H1 (cell line): Measurements from ENCODE around the gene GPA33. TPM values are rescaled to one million over a fixed set of nuclear protein-coding genes. Genes with fewer than 3 reads are reported as not detected.

Experiments
- CTCF ChIA-PET: fragments of 300-600 bp; sonication (Branson Sonifier 250); formaldehyde crosslinking; loops from one replicate; lab custom pipeline; 2021; ENCODE audit not compliant: partially characterized antibody; lab: Charles Lee
- POLR2A ChIA-PET: fragments of 300-600 bp; sonication (Branson Sonifier 250); formaldehyde crosslinking; loops from one replicate; lab custom pipeline; 2021; ENCODE audit warnings: inconsistent platforms; ENCODE audit not compliant: partially characterized antibody; lab: Charles Lee
- DNase-seq, 2 experiments: peaks; one replicate each; pipeline versions ENCODE4 v3.0.0 to v3.0.0-alpha.2; 2010 to 2022; ENCODE audit warnings: low spot score in 2 of 2, low read depth in 1 of 2, mixed read lengths in 1 of 2
- FAIRE-seq: peaks from 2 replicates; lab custom pipeline; 2011; peaks lifted over from hg19 to GRCh38; lab: Jason Lieb, UNC
- H2AFZ ChIP-seq: 2 replicates; pipeline ENCODE4 v1.8.1; 2012; ENCODE audit warnings: low read length, inconsistent platforms
- H2AK5ac ChIP-seq: 2 replicates; pipeline ENCODE4 v1.6.1; 2013; ENCODE audit warnings: low read depth, low read length
- H2BK120ac ChIP-seq: replicated peaks from 2 replicates; pipeline ENCODE3; 2013; ENCODE audit warnings: low read depth, low read length, inconsistent platforms
- H2BK12ac ChIP-seq: 2 replicates; pipeline ENCODE4 v1.6.1; 2013; ENCODE audit warnings: low read depth, low read length
- H2BK15ac ChIP-seq: 2 replicates; pipeline ENCODE4 v1.6.1; 2013; ENCODE audit warnings: low read length
- H2BK20ac ChIP-seq: 2 replicates; pipeline ENCODE4 v1.6.1; 2013; ENCODE audit warnings: low read length
- H2BK5ac ChIP-seq: 2 replicates; pipeline ENCODE4 v1.6.1; 2013; ENCODE audit warnings: low read depth, low read length
- H3K14ac ChIP-seq: 2 replicates; pipeline ENCODE4 v1.6.1; 2013; ENCODE audit warnings: inconsistent platforms; ENCODE audit not compliant: insufficient read length
- H3K18ac ChIP-seq: 2 replicates; pipeline ENCODE4 v1.6.1; 2013; ENCODE audit warnings: low read length; ENCODE audit errors: extremely low read depth
- H3K23ac ChIP-seq: 2 replicates; pipeline ENCODE4 v1.6.1; 2013; ENCODE audit warnings: inconsistent platforms; ENCODE audit not compliant: insufficient read length
- H3K23me2 ChIP-seq: 2 replicates; pipeline ENCODE4 v1.6.1; 2013; ENCODE audit warnings: low read depth, low read length
- H3K27ac ChIP-seq: 2 replicates; pipeline ENCODE4 v1.6.1; 2011; ENCODE audit warnings: low read depth, low read length, inconsistent platforms
- H3K27me3 ChIP-seq, 4 experiments: replicated peaks in 1 of 4; 1 replicate in 1 of 4; 2 replicates in 3 of 4; pipeline versions ENCODE4 v1.6.1 to v1.8.1; 2011 to 2013; ENCODE audit warnings: low read length in 3 of 4, mild to moderate bottlenecking in 3 of 4, inconsistent platforms in 2 of 4, mixed read lengths in 2 of 4, moderate library complexity in 1 of 4; ENCODE audit not compliant: control insufficient read depth in 3 of 4, insufficient read depth in 3 of 4; ENCODE audit errors: extremely low read depth in 1 of 4
- H3K36me3 ChIP-seq, 4 experiments: 2 replicates each; pipeline versions ENCODE4 v1.6.1 to v1.8.1; 2011 to 2013; ENCODE audit warnings: mild to moderate bottlenecking in 4 of 4, low read length in 3 of 4, moderate library complexity in 2 of 4, control low read depth in 1 of 4, inconsistent platforms in 1 of 4; ENCODE audit not compliant: insufficient read depth in 4 of 4, control insufficient read depth in 2 of 4
- H3K4ac ChIP-seq: replicated peaks from 2 replicates; pipeline ENCODE3; 2013; ENCODE audit warnings: low read length, low read depth, mixed read lengths, inconsistent platforms; ENCODE audit not compliant: insufficient read length
- H3K4me1 ChIP-seq, 4 experiments: replicated peaks in 1 of 4; 1 replicate in 1 of 4; 2 replicates in 3 of 4; pipeline versions ENCODE4 v1.6.1 to v1.8.1; 2011 to 2013; ENCODE audit warnings: low read length in 3 of 4, inconsistent platforms in 2 of 4, mixed read lengths in 1 of 4; ENCODE audit not compliant: insufficient read depth in 4 of 4, control insufficient read depth in 3 of 4
- H3K4me2 ChIP-seq, 2 experiments: 2 replicates each; pipeline versions ENCODE4 v1.6.1 to v1.8.1; 2011 to 2013; ENCODE audit warnings: low read depth in 2 of 2, low read length in 2 of 2, control low read depth in 1 of 2, inconsistent platforms in 1 of 2, mild to moderate bottlenecking in 1 of 2; ENCODE audit not compliant: insufficient read depth in 1 of 2
- H3K4me3 ChIP-seq, 4 experiments: fragments of 200-600, 300-600 bp in 1 of 4; sonication (generic), shearing (Covaris generic), sonication (Bioruptor Twin) in 1 of 4; 2 replicates each; pipeline versions ENCODE4 v1.5.1 to v1.8.1; 2011 to 2016; ENCODE audit warnings: low read length in 4 of 4, low read depth in 3 of 4, control low read depth in 2 of 4, inconsistent platforms in 2 of 4, mild to moderate bottlenecking in 2 of 4, mixed read lengths in 1 of 4, moderate library complexity in 1 of 4; ENCODE audit not compliant: insufficient read depth in 2 of 4; ENCODE audit errors: extremely low read depth in 1 of 4
- H3K56ac ChIP-seq: replicated peaks from 2 replicates; pipeline ENCODE3; 2013; ENCODE audit warnings: low read depth, mild to moderate bottlenecking, mixed read lengths, low read length, inconsistent platforms; ENCODE audit not compliant: insufficient read length
- H3K79me1 ChIP-seq: 2 replicates; pipeline ENCODE4 v1.6.1; 2013; ENCODE audit warnings: low read depth, low read length, control low read depth
- H3K79me2 ChIP-seq, 2 experiments: 2 replicates each; pipeline versions ENCODE4 v1.6.1 to v1.8.1; 2012 to 2013; ENCODE audit warnings: low read length in 2 of 2, mild to moderate bottlenecking in 2 of 2, inconsistent platforms in 1 of 2; ENCODE audit not compliant: insufficient read depth in 2 of 2, control insufficient read depth in 1 of 2
- H3K9ac ChIP-seq, 4 experiments: replicated peaks in 1 of 4; 1 replicate in 1 of 4; 2 replicates in 3 of 4; pipeline versions ENCODE4 v1.6.1 to v1.8.1; 2011 to 2013; ENCODE audit warnings: low read depth in 3 of 4, low read length in 3 of 4, control low read depth in 2 of 4, mild to moderate bottlenecking in 2 of 4, moderate library complexity in 2 of 4, inconsistent platforms in 1 of 4; ENCODE audit errors: extremely low read depth in 1 of 4
- H3K9me3 ChIP-seq, 2 experiments: 2 replicates each; pipeline versions ENCODE4 v1.6.1 to v1.8.1; 2012 to 2013; ENCODE audit warnings: mild to moderate bottlenecking in 2 of 2, moderate library complexity in 2 of 2, control low read depth in 1 of 2, inconsistent platforms in 1 of 2, low read depth in 1 of 2, low read length in 1 of 2, mixed read lengths in 1 of 2; ENCODE audit not compliant: insufficient read depth in 2 of 2
- H4K20me1 ChIP-seq, 2 experiments: replicated peaks in 1 of 2; 2 replicates each; pipeline versions ENCODE3 to v1.8.1; 2011 to 2013; ENCODE audit warnings: inconsistent platforms in 2 of 2, low read length in 2 of 2, mild to moderate bottlenecking in 1 of 2; ENCODE audit not compliant: insufficient read depth in 2 of 2, control insufficient read depth in 1 of 2
- H4K5ac ChIP-seq: 2 replicates; pipeline ENCODE4 v1.6.1; 2013; ENCODE audit warnings: low read length, low read depth, mixed read lengths, inconsistent platforms; ENCODE audit not compliant: insufficient read length
- H4K8ac ChIP-seq: 2 replicates; pipeline ENCODE4 v1.8.0; 2013; ENCODE audit warnings: mild to moderate bottlenecking, moderate library complexity, low read length, inconsistent platforms; ENCODE audit not compliant: insufficient read depth; ENCODE audit errors: extremely low read depth
- H4K91ac ChIP-seq: replicated peaks from 2 replicates; pipeline ENCODE3; 2013; ENCODE audit warnings: low read length, mixed read lengths, inconsistent platforms; ENCODE audit not compliant: insufficient read length
- CBX5 ChIP-seq: fragments of 300-800, 300-1000 bp; sonication (generic); IDR thresholded peaks from 2 replicates; pipeline ENCODE4 v1.7.1; 2016; ENCODE audit warnings: antibody characterized with exemption, low read length, low read depth
- E2F6 ChIP-seq: IDR thresholded peaks from 2 replicates; pipeline ENCODE4 v1.6.1; 2012; ENCODE audit warnings: inconsistent platforms
- WGBS, 2 experiments: shearing (Covaris generic) in 1 of 2; methylation state at CpG; one replicate each; pipeline versions ENCODE4 v1.1.6 to v1.1.7; 2013 to 2015; ENCODE audit warnings: low lambda C conversion rate in 2 of 2, mixed read lengths in 2 of 2, inconsistent platforms in 1 of 2, low coverage in 1 of 2, missing lambda C conversion rate in 1 of 2; ENCODE audit not compliant: insufficient replicate concordance in 2 of 2, insufficient coverage in 1 of 2, insufficient read length in 1 of 2; ENCODE audit errors: extremely low coverage in 1 of 2, missing lambda C conversion rate in 1 of 2; 5-methylcytosine and 5-hydroxymethylcytosine counted together
- polyA plus RNA-seq, 7 experiments: library from polyadenylated mRNA; depleted of rRNA in 3 of 7; stranded (reverse) in 5 of 7; unstranded in 2 of 7; fragments of >200 nt in 5 of 7; fragments of 200-250 nt in 2 of 7; gene quantifications; 1 replicate in 5 of 7; 2 replicates in 1 of 7; 4 replicates in 1 of 7; pipeline versions ENCODE4 v1.2.1 to v1.2.3, GENCODE V29; 2011 to 2013; ENCODE audit warnings: missing spikeins in 2 of 7, mixed read lengths in 2 of 7
- total RNA-seq: library from RNA; stranded (reverse); fragmentation: NEBNext Ultra II Directional; extraction: Animal tissue kit (Norgen Biotek cat#: 25700); gene quantifications from 2 replicates; pipeline ENCODE4 v1.2.1, GENCODE V29; 2021

Gene GPA33
- total and polyA plus RNA-seq, 2 of the 8 experiments (the other 6 are each of a cell fraction or from before 2014, with no cell fraction given) = 0.19 to 0.67 TPM

DNA sequence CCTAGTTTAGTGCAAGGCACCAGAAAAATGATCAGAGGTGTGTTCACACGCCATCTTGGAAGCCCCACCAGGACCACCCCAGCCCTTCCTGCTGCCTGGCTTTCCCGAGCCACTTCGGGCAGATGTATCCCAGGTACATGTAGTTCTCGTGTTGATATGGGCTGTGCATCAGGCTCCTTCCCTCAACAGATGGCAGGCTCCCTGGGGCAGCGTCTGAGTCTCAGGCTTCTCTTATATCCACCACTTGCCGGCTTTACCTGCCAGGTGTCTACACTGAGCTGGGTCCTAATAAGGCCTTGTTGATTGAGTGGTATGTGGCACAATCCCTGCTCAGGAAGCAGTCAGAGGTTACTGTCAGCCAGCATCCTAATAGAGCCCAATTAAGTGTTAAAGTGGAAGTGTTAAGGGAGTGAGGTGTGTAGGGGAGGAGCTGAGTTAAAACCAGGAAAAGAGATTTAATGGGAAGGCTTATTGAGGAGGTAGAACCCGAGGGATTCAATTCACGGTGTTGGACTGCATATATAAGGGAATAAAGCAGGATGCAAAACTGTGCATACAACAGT lies 8.5 kb downstream of the GPA33 start:
- Histone ChIP-seq H4K91ac (no peak overlapping the region), H2BK20ac (no peak overlapping the region), H3K36me3 (no peaks in the 10 kb centered on the region), H2AFZ (no peak overlapping the region), H2BK120ac (no peak overlapping the region), H3K4me1 (peaks cover 0 to 4% (median 0%) of the 10 kb centered on the region in 4 experiments; a peak in 3 of 7 replicates), H3K18ac (no peak overlapping the region), H3K23ac (no peak overlapping the region), H3K14ac (no peak overlapping the region), H4K5ac (no peak overlapping the region), H3K56ac (no peak overlapping the region), H3K27me3 (no peaks in the 10 kb centered on the region; a peak in 1 of 7 replicates), H4K8ac (no peak overlapping the region), H2BK12ac (no peak overlapping the region), H3K27ac (no peak overlapping the region), H2BK15ac (no peak overlapping the region), H3K4me3 (no peak overlapping the region), H4K20me1 (no peaks in the 10 kb centered on the region), H3K9ac (no peak overlapping the region), H3K4ac (no peak overlapping the region), H3K9me3 (peaks cover 0 to 4% of the 10 kb centered on the region in 2 experiments; a peak in 2 of 4 replicates), H2BK5ac (no peak overlapping the region), H2AK5ac (no peak overlapping the region), H3K23me2 (no peaks in the 10 kb centered on the region; the same call in 1 of the 2 replicates), H3K79me2 (no peaks in the 10 kb centered on the region), H3K79me1 (no peaks in the 10 kb centered on the region), H3K4me2 (no peak overlapping the region)
- POLR2A ChIA-PET = interaction anchor here (0.8 kb wide), 1 partner anchor 138 kb away, joined by 3 read pairs; no protein-coding TSS in a partner anchor
- no peak for DNase-seq
- TF ChIP-seq E2F6 (no peak), CBX5 (no peak)
- CTCF ChIA-PET = interaction anchor here (0.5 to 2.1 kb wide), 7 partner anchors 8 to 291 kb away, joined by 3 to 6 read pairs (median 4); partner anchors contain the start of gene GPA33
- 90% methylated on average over 8 of the region's 8 CpGs; no CpG with 5 or more reads in 1 of the 2 experiments for WGBS, 2 experiments
- no peak for FAIRE-seq
